WTC11 (cell line): ENCODE data around the gene FOXA3.

Experiments used
- CTCF ChIP-seq: fragments of 200-600 bp; IDR thresholded peaks from 2 replicates; pipeline ENCODE4 v1.8.0; 2022; ENCODE audit warnings: antibody characterized with exemption
- KAT7 ChIP-seq: sonication (generic); formaldehyde crosslinking; IDR thresholded peaks from 2 replicates; pipeline ENCODE4 v1.8.1; 2023; ENCODE audit warnings: missing genetic modification reagents, mild to moderate bottlenecking, borderline replicate concordance
- NR3C1 ChIP-seq: sonication (generic); formaldehyde crosslinking; conservative IDR thresholded peaks from 2 replicates; pipeline ENCODE4 v1.8.1; 2023; ENCODE audit warnings: low read depth, mild to moderate bottlenecking, missing genetic modification reagents
- PREB ChIP-seq: sonication (generic); formaldehyde crosslinking; IDR thresholded peaks from 2 replicates; pipeline ENCODE4 v1.8.1; 2022; ENCODE audit warnings: mild to moderate bottlenecking, missing genetic modification reagents, moderate library complexity, borderline replicate concordance
- RELA ChIP-seq: sonication (generic); formaldehyde crosslinking; IDR thresholded peaks from 2 replicates; pipeline ENCODE4 v1.8.1; 2022; ENCODE audit warnings: missing genetic modification reagents, mild to moderate bottlenecking, borderline replicate concordance
- USF2 ChIP-seq: sonication (generic); formaldehyde crosslinking; IDR thresholded peaks from 2 replicates; pipeline ENCODE4 v1.8.1; 2023; ENCODE audit warnings: mild to moderate bottlenecking, missing genetic modification reagents, moderate library complexity
- TF ChIP-seq, protein P1 (sequence below): sonication (generic); formaldehyde crosslinking; IDR thresholded peaks from 2 replicates; pipeline ENCODE4 v1.8.0; 2022; ENCODE audit warnings: mild to moderate bottlenecking, missing genetic modification reagents
- TF ChIP-seq, protein P2 (sequence below): sonication (generic); formaldehyde crosslinking; IDR thresholded peaks from 2 replicates; pipeline ENCODE4 v1.8.0; 2023; ENCODE audit warnings: missing genetic modification reagents

GRCh38 chr19:45820413-45821102 is 43.6 kb upstream of the FOXA3 start:
- TF ChIP-seq USF2 (CRISPR knock-in tag) (no peak), KAT7 (CRISPR knock-in tag) (no peak), CTCF (no peak), PREB (CRISPR knock-in tag) (no peak), NR3C1 (CRISPR knock-in tag) (no peak), RELA (CRISPR knock-in tag) (no peak)
- TF ChIP-seq, protein P1, sequence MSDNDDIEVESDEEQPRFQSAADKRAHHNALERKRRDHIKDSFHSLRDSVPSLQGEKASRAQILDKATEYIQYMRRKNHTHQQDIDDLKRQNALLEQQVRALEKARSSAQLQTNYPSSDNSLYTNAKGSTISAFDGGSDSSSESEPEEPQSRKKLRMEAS: no peak
- TF ChIP-seq, protein P2, sequence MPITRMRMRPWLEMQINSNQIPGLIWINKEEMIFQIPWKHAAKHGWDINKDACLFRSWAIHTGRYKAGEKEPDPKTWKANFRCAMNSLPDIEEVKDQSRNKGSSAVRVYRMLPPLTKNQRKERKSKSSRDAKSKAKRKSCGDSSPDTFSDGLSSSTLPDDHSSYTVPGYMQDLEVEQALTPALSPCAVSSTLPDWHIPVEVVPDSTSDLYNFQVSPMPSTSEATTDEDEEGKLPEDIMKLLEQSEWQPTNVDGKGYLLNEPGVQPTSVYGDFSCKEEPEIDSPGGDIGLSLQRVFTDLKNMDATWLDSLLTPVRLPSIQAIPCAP (CRISPR knock-in tag): no peak
